Measurements from ENCODE around the gene MPL. TPM values are rescaled to one million over a fixed set of nuclear protein-coding genes. Genes with fewer than 3 reads are reported as not detected.

The MPL gene
- total RNA-seq, 1 experiment from 2014 or later: not detected

DNA sequence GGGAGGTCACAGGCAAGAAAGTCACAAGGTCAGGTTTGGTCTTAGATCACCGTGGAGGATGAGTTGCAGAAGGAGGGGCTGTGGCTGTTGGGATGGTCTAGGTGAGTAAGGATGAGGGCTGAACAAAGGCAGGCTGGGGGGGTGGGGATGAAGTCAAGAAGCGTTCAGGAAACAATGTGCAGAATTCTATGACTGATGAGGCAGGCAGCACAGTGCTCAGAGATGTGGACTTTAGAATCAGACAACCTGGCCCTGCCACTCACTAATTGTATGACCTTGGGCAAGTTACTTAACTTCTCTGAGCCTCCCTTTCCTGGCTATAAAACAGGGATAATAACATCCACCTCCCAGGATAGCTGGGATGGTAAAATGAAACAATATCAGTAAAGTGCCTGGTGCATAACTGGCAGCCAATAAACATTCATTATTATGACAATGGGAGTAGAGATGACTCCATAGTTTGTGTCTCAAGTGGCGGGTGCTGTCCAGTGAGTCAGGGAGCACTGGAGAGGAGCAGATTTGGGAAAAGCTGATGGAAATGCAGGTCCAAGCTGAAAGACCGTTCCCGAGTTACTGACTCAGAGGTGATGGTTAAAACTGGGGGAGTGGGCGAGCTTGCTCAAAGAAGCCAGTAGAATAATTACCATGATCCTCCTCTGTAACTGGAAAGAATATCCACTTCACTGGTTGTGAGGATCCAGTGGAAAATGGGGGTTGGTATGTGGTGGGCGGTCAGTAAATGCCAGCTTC, 34.7 kb upstream of the MPL start:
- Histone ChIP-seq H3K27me3 (replicated peaks) (no peaks in the 10 kb centered on the region), H3K27ac (no peak overlapping the region), H3K36me3 (no peaks in the 10 kb centered on the region), H3K4me1 (replicated peaks) (peaks cover 16% of the 10 kb centered on the region), H3K4me3 (no peak overlapping the region), H3K9me3 (replicated peaks) (no peaks in the 10 kb centered on the region)
- DNase-seq (ENCODE audit: low read depth in 1 of 2, low spot score in 2 of 2): peak in 1 of 2 experiments; percentile 7

DNA sequence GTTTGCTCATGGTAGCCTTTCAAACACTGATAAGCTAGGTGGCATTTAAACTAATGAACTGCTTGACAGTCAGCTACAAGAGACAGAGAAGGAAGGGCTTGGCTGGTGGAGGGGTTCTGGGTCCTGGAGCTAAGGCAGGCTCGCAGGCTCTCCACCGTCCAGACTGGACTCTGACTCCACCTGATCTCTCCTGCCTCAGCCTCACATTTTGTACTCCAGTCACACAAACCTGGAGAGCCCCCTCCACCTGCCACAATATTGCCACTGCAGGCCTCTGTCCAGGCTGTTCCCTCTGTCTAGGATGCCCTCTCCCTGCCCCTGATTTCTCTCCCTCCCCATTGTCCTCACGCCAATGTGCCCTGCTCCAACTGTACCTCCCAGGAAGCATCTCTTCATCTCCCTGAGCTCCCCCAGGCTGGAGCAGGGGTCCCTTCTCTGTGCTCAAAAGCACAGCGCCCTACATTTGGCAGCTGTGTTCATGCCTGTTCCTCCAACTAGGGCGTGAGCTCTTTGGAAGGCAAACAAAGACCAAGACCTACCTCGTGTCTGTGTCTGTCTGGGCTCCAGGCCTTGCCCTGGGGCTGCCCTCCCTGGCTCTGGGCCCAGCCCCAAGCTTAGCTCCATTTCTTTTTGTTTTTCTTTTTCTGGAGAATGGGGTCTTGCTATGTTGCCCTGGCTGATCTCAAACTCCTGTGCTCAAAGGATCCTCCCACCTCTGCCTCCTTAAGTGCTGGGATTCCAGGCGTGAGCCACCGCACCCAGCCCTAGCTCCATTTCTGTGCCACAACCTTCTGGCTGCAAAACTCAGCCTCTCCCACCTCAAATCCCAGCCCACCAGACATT, 33.9 kb upstream of the MPL start:
- Histone ChIP-seq H3K4me1 (replicated peaks) (peaks cover 16% of the 10 kb centered on the region), H3K36me3 (no peaks in the 10 kb centered on the region), H3K27ac (no peak overlapping the region), H3K27me3 (replicated peaks) (no peaks in the 10 kb centered on the region), H3K4me3 (no peak overlapping the region), H3K9me3 (replicated peaks) (no peaks in the 10 kb centered on the region)
- no peak for DNase-seq (ENCODE audit: low read depth in 1 of 2, low spot score in 2 of 2)

DNA sequence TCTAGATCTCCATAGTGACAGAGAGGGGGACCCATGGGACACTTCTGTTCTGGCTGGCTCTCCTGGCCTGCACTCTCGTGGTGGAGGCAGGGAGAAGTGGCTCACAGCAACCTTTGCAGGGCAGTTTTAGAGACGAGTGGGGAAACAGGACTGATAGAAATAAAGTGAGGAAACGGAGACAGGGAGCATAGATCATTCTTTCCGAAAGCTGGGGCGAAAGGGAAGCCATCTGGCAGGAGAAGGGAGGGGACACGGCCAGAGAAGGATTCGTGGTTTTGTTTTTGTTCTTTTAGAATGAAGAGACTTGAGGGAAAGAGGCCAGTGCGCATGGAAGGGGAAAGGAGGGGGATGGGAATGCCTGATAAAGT, 33.3 kb upstream of the MPL start:
- Histone ChIP-seq H3K4me1 (replicated peaks) (peaks cover 16% of the 10 kb centered on the region), H3K27me3 (replicated peaks) (no peaks in the 10 kb centered on the region), H3K27ac (no peak overlapping the region), H3K9me3 (replicated peaks) (no peaks in the 10 kb centered on the region), H3K4me3 (no peak overlapping the region), H3K36me3 (no peaks in the 10 kb centered on the region)
- DNase-seq (ENCODE audit: low read depth in 1 of 2, low spot score in 2 of 2): no peak

DNA sequence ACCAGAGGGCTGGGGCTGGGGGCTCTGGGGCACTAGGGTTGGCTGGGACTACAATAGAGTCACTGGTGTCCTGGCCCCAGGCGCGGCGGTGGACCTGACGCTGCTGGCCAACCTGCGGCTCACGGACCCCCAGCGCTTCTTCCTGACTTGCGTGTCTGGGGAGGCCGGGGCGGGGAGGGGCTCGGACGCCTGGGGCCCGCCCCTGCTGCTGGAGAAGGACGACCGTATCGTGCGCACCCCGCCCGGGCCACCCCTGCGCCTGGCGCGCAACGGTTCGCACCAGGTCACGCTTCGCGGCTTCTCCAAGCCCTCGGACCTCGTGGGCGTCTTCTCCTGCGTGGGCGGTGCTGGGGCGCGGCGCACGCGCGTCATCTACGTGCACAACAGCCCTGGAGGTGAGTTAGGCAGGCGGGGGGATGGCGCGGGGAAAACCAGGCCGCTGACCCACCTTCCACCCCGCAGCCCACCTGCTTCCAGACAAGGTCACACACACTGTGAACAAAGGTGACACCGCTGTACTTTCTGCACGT, 32.8 kb upstream of the MPL start:
- Histone ChIP-seq H3K9me3 (replicated peaks) (no peaks in the 10 kb centered on the region), H3K27ac (no peak overlapping the region), H3K27me3 (replicated peaks) (no peaks in the 10 kb centered on the region), H3K4me1 (replicated peaks) (peaks cover 16% of the 10 kb centered on the region), H3K36me3 (no peaks in the 10 kb centered on the region), H3K4me3 (no peak overlapping the region)
- DNase-seq (ENCODE audit: low read depth in 1 of 2, low spot score in 2 of 2): no peak

DNA sequence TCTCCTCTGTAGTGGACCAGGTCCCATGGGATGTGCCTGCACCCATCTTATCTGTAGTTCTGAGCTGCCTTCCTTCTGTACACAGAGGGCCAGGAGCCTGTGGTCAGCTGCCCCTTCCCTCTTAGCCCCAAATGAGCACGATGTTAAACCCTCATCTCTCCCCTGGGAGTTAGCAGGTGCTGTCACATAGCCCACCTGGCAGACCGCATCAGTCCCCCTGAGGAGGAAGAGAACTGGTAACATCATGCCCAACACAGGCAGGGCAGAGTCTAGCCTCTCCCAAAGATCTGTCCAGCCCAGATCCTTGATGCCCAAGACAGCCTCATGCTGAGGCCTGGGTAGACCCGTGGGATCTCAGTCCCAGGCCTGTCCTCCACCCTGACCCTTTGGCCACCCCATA, 32.2 kb upstream of the MPL start:
- Histone ChIP-seq H3K36me3 (no peaks in the 10 kb centered on the region), H3K27me3 (replicated peaks) (no peaks in the 10 kb centered on the region), H3K27ac (no peak overlapping the region), H3K4me1 (replicated peaks) (peaks cover 16% of the 10 kb centered on the region), H3K9me3 (replicated peaks) (no peaks in the 10 kb centered on the region), H3K4me3 (no peak overlapping the region)
- no peak for DNase-seq (ENCODE audit: low read depth in 1 of 2, low spot score in 2 of 2)

DNA sequence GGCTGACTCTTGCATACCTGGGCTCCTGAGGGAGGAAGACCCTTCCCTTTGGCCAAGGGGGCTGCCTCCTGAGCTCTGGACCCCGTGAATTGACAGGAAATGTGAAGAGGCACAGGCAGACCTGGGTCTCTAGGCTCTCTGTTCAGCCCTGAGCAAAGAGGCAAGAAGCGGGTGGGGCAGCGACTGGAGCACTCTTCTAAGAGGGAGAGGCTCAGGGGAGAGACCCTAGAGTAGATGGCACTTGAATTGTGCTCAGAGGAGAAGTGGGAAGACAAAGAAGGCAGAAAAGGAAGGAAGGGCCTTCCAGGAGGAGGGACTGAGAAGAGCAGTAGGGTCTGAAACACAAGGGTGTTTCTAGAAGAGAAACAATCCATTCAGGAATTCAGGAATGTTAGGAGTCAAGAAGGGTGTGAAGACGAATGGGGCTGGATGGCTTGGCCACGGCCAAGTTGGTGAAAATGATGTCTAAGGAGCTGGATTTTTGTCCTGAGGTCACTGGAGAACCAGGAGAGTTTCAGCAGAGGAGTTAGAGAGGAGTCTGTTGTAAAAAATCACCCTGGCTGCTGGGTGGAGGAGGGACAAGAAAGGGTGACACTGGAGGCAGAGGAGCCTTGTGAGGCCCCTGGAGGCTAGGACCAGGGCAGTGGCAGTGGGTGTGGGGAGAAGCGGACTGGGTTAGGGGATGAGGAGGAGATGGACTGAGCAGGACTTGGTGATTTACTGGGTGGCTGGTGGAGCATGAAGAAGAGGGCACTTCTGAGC, 31.5 kb upstream of the MPL start:
- Histone ChIP-seq H3K27ac (no peak overlapping the region), H3K4me1 (replicated peaks) (peaks cover 16% of the 10 kb centered on the region), H3K9me3 (replicated peaks) (no peaks in the 10 kb centered on the region), H3K36me3 (no peaks in the 10 kb centered on the region), H3K4me3 (no peak overlapping the region), H3K27me3 (replicated peaks) (no peaks in the 10 kb centered on the region)
- no peak for DNase-seq (ENCODE audit: low read depth in 1 of 2, low spot score in 2 of 2)

DNA sequence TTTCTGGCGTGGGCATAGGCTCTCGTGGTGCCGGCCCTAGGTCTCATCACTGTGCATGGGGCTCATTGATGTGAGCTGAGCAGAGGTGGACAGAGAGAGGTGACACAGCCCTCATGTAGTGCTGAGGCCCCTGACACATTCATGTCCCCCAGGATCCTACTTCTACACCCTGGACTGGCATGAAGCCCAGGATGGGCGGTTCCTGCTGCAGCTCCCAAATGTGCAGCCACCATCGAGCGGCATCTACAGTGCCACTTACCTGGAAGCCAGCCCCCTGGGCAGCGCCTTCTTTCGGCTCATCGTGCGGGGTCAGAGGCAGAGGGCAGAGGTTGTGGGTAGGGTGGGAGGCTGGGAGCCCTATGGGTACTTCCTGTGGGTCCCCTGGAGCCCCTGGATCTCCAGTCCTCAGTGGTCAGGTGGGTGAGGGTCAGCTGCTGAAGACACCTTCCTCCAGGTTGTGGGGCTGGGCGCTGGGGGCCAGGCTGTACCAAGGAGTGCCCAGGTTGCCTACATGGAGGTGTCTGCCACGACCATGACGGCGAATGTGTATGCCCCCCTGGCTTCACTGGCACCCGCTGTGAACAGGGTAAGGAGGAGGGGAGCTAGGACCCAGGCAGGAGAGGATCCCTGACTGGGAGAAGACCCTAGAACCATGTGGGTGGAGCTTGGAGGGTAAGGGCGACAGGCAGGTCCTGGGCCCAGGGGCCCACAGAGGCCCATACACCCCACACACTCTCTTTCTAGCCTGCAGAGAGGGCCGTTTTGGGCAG, 30.7 kb upstream of the MPL start:
- DNase-seq (ENCODE audit: low read depth in 1 of 2, low spot score in 2 of 2): no peak

DNA sequence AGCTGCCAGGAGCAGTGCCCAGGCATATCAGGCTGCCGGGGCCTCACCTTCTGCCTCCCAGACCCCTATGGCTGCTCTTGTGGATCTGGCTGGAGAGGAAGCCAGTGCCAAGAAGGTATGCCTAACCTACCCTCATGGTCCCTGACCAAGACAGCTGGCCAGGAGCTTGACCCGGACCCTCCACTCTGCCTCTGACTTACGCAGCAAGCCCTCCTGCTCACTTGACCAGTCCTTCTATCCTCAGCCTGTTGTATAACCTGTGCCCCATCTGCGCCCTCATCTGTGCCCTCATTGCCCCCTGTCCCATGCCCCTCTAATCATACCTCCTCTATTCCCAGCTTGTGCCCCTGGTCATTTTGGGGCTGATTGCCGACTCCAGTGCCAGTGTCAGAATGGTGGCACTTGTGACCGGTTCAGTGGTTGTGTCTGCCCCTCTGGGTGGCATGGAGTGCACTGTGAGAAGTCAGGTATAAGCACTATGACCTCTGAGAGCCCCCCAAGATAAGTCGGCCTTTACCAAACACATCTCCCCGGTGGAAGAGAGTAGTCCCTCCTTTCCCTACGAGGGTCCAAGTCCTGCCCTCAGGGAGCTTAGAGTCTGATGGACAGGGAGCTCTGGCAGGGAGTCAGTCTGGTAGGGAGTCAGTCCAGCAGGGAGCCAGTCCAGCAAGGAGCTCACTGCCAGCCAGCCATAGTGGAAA, 30.0 kb upstream of the MPL start:
- H3K9me3 ChIP-seq (replicated peaks): no peaks in the 10 kb centered on the region
- no peak overlapping the region for H3K4me3 ChIP-seq

More for the DNA sequence above, 30.7 kb upstream of the MPL start:
- Histone ChIP-seq H3K27me3 (replicated peaks) (no peaks in the 10 kb centered on the region), H3K9me3 (replicated peaks) (no peaks in the 10 kb centered on the region), H3K36me3 (no peaks in the 10 kb centered on the region), H3K4me1 (replicated peaks) (peaks cover 16% of the 10 kb centered on the region), H3K4me3 (no peak overlapping the region), H3K27ac (no peak overlapping the region)

DNA sequence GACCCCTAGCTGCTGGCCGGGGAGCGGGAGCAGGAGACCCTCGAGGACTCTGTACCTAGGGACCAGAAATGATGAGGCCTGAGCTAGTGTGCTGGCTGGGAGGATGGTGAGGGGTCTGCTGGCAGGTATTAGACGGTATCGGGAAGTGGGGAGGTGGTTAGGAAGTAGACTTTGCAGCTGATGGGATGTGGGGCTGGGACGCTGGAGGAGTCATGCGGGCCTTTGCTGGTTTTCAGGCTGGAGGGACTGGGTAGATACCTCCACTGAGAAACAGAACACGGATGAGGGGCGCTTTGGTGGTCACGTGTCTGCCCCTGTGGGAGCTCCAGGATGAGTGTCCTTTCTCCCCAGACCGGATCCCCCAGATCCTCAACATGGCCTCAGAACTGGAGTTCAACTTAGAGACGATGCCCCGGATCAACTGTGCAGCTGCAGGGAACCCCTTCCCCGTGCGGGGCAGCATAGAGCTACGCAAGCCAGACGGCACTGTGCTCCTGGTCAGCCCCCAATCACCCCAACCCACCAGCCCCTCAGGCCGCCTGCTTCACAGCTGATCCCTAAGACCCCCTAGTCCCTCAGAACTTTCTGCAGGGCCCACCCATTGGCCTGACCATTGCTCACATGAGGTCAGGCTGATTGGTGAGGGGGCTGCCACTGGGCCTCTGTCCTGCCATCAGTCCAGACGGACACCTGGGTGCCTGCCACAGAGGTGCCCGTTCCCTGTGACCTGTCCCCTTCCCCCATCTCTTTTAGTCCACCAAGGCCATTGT, 28.8 kb upstream of the MPL start:
- Histone ChIP-seq H3K27me3 (replicated peaks) (no peaks in the 10 kb centered on the region), H3K27ac (no peak overlapping the region), H3K4me3 (no peak overlapping the region), H3K9me3 (replicated peaks) (no peaks in the 10 kb centered on the region), H3K4me1 (replicated peaks) (peaks cover 4% of the 10 kb centered on the region), H3K36me3 (no peaks in the 10 kb centered on the region)
- DNase-seq (ENCODE audit: low read depth in 1 of 2, low spot score in 2 of 2): no peak

More for the DNA sequence above, 30.0 kb upstream of the MPL start:
- H3K36me3 ChIP-seq: no peaks in the 10 kb centered on the region
- H3K27ac ChIP-seq: no peak overlapping the region
- no peaks in the 10 kb centered on the region for H3K27me3 ChIP-seq (replicated peaks)
- H3K4me1 ChIP-seq (replicated peaks): peaks cover 16% of the 10 kb centered on the region
- DNase-seq (ENCODE audit: low read depth in 1 of 2, low spot score in 2 of 2): no peak

DNA sequence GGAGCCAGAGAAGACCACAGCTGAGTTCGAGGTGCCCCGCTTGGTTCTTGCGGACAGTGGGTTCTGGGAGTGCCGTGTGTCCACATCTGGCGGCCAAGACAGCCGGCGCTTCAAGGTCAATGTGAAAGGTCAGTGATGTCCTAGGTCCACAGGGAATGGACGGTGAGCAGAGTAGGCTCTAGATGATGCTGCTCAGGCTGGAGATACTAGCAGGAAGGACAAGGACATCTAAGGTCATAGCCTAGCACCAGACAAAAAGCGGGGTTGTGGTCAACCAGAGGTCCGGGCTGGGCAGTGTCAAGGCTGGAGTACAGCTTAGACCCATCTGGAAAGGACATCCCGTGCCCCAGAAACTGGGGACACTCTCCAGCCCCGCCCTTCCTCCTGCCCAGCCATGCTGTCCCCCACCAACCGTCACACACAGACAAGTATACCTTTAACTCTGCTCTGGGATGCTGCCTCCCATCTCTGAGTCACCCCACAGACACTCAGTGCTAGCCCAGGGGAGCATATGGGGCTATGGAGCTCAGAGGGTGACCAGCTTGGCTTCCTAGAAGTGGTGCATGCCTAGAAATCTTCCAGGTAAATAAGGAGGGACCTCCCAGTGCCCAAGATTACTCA, 28.1 kb upstream of the MPL start:
- Histone ChIP-seq H3K4me1 (replicated peaks) (no peaks in the 10 kb centered on the region), H3K4me3 (no peak overlapping the region), H3K27me3 (replicated peaks) (no peaks in the 10 kb centered on the region), H3K9me3 (replicated peaks) (no peaks in the 10 kb centered on the region), H3K36me3 (no peaks in the 10 kb centered on the region), H3K27ac (no peak overlapping the region)
- DNase-seq (ENCODE audit: low read depth in 1 of 2, low spot score in 2 of 2): no peak

DNA sequence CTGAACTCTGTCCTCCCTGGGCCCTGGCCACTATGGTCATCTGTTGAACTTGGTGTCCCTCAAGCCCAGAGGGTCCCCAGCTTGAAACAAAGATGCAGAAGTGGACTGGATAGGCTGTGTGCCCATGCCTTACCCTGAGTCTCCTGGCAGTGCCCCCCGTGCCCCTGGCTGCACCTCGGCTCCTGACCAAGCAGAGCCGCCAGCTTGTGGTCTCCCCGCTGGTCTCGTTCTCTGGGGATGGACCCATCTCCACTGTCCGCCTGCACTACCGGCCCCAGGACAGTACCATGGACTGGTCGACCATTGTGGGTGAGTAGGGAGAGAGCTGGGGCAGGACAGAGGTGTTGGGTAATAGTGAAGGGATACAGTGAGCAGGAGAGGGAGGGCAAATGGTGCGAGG, 26.1 kb upstream of the MPL start:
- Histone ChIP-seq H3K27ac (no peak overlapping the region), H3K4me3 (no peak overlapping the region), H3K36me3 (no peaks in the 10 kb centered on the region), H3K4me1 (replicated peaks) (no peaks in the 10 kb centered on the region), H3K9me3 (replicated peaks) (no peaks in the 10 kb centered on the region), H3K27me3 (replicated peaks) (no peaks in the 10 kb centered on the region)
- DNase-seq (ENCODE audit: low read depth in 1 of 2, low spot score in 2 of 2): no peak

DNA sequence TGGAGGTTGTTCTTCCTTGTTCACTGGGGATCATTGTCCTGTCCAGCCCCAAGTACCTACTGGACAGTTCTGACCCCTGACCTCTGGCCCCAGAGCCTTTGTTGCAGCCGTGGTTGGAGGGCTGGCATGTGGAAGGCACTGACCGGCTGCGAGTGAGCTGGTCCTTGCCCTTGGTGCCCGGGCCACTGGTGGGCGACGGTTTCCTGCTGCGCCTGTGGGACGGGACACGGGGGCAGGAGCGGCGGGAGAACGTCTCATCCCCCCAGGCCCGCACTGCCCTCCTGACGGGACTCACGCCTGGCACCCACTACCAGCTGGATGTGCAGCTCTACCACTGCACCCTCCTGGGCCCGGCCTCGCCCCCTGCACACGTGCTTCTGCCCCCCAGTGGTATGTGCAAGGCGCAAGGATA, 25.4 kb upstream of the MPL start:
- no peak for DNase-seq (ENCODE audit: low read depth in 1 of 2, low spot score in 2 of 2)
- H3K36me3 ChIP-seq: no peaks in the 10 kb centered on the region
- no peaks in the 10 kb centered on the region for H3K4me1 ChIP-seq (replicated peaks)
- H3K4me3 ChIP-seq: no peak overlapping the region
- no peaks in the 10 kb centered on the region for H3K9me3 ChIP-seq (replicated peaks)
- no peak overlapping the region for H3K27ac ChIP-seq
- no peaks in the 10 kb centered on the region for H3K27me3 ChIP-seq (replicated peaks)
